ENCODE data around the gene PHF2. TPM values are rescaled to one million over a fixed set of nuclear protein-coding genes. Genes with fewer than 3 reads are reported as not detected.

The PHF2 gene
- total and polyA plus RNA-seq, 2 of the 4 experiments (the other 2 are of a cell fraction), result 5.9 to 9.5 TPM

DNA sequence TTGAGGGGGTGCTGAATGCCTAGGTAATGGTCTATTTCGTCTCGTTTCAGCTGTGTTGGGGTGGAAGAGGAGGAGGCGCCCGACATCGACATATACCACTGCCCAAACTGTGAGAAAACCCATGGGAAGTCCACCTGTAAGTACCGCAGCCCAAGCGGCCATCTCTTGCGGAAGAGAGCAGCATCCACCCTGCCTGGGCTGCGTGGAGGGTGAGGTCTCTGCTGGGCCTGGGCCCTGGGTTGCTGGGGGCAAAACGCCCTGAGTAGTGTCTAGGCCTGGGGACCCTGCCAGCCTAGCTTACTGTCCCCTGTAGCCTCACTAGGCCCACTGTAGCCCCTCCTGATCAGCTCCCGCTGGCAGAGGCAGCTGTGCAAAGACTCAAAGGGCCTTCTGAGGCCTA is 53.5 kb downstream of the PHF2 start:
- BruUV-seq (replicated peaks), result no TSS peak
- Histone ChIP-seq H4K91ac (ENCODE audit: insufficient read depth, low read depth, low read length) (no peak overlapping the region), H3K36me3 (ENCODE audit: control insufficient read depth, insufficient read depth, low read length) (peaks cover 25% of the 10 kb centered on the region), H2BK15ac (ENCODE audit: low read depth, low read length) (no peak overlapping the region), H3K4me1 (ENCODE audit: control insufficient read depth, insufficient read depth, low read length) (no peaks in the 10 kb centered on the region), H3K56ac (ENCODE audit: extremely low read depth, insufficient read depth, low read length) (no peak overlapping the region), H4K20me1 (ENCODE audit: insufficient read depth, low read length) (no peaks in the 10 kb centered on the region; the same call in 1 of the 2 replicates), H3K4me2 (ENCODE audit: low read depth, low read length) (no peak overlapping the region), H2AFZ (replicated peaks; ENCODE audit: low read length, poor library complexity) (no peak overlapping the region), H2BK5ac (ENCODE audit: low read depth, low read length, poor library complexity, severe bottlenecking) (no peak overlapping the region), H3K18ac (ENCODE audit: low read depth, low read length) (no peak overlapping the region), H4K8ac (ENCODE audit: low read depth in 2 of 2, low read length in 2 of 2) (no peak overlapping the region), H3K9me3 (ENCODE audit: control insufficient read depth, insufficient read depth, low read length) (peaks cover 3% of the 10 kb centered on the region; the same call in 1 of the 2 replicates), H2BK120ac (ENCODE audit: low read depth, low read length) (no peak overlapping the region), H3K9me1 (ENCODE audit: insufficient read depth, low read length) (no peaks in the 10 kb centered on the region), H3K27ac (ENCODE audit: insufficient read depth, low read length) (no peak overlapping the region), H3K9ac (ENCODE audit: low read depth, low read length) (no peak overlapping the region), H2AK5ac (ENCODE audit: low read depth, low read length) (no peak overlapping the region), H3K23ac (ENCODE audit: low read depth, low read length) (no peak overlapping the region), H3K4me3 (ENCODE audit: insufficient read depth, low read depth, low read length) (no peak overlapping the region), H3K27me3 (ENCODE audit: control insufficient read depth, insufficient read depth, low read length) (no peaks in the 10 kb centered on the region), H4K5ac (ENCODE audit: low read depth, low read length) (no peak overlapping the region), H2AK9ac (replicated peaks; ENCODE audit: low read depth, low read length, poor library complexity) (no peak overlapping the region), H3K14ac (replicated peaks; ENCODE audit: low read depth, low read length) (no peak overlapping the region), H3K79me1 (ENCODE audit: low read depth in 1 of 2, low read length in 2 of 2) (peaks cover 6 to 22% of the 10 kb centered on the region in 2 experiments), H3K4ac (ENCODE audit: low read depth, low read length) (no peak overlapping the region), H2BK20ac (ENCODE audit: low read depth, low read length) (no peak overlapping the region)
- DNase-seq (no peak), ATAC-seq (ENCODE audit: low read depth) (no peak)
- intact Hi-C loops (cut with micrococcal nuclease), result no loop called here
- dilution Hi-C loops (cut with HindIII; ENCODE audit: low sequenced_read_pairs, unreplicated experiment), result no loop called here
- WGBS, 2 experiments (ENCODE audit: extremely low coverage in 2 of 2, insufficient read length in 1 of 2), result 97% methylated on average over 10 of the region's 11 CpGs; no CpG with 5 or more reads in 1 of the 2 experiments
- TF ChIP-seq NFE2L2 (IDR thresholded peaks at IDR 0.05; ENCODE audit: low read depth, low read length) (no peak), CEBPB (IDR thresholded peaks at IDR 0.05; ENCODE audit: low read depth, low read length) (no peak), SMC3 (IDR thresholded peaks at IDR 0.05; ENCODE audit: low read depth, low read length) (no peak)
- ChIA-PET CTCF (no interaction called here), POLR2A (ENCODE audit: unreplicated experiment) (no interaction called here)
- in situ Hi-C loops (cut with MboI; ENCODE audit: low sequenced_read_pairs), result no loop called here
